Activated CD8-positive, alpha-beta memory T cell treated with anti-CD3 and anti-CD28 coated beads, Interleukin-2, amount 10 ng/mL, durations not matched to agents 7 days and 5 days (primary cell): ENCODE results near the gene MKX. TPM values are rescaled to one million over a fixed set of nuclear protein-coding genes. Genes with fewer than 3 reads are reported as not detected.

Source experiments
- ATAC-seq: fragments of 150-1000 bp; cut with Tn5 transposase; one replicate; pipeline ENCODE4 v1.10.0; 2021; ENCODE audit warnings: moderate library complexity
- CTCF ChIA-PET: fragments of 350-600 bp; sonication (Branson Sonifier 250); formaldehyde crosslinking; loops from one replicate; lab custom pipeline; 2021; ENCODE audit warnings: antibody characterized with exemption; lab: Charles Lee
- DNase-seq: peaks from one replicate; pipeline ENCODE4 v3.0.0-alpha.2; 2020
- H3K27ac Mint-ChIP-seq: one replicate; pipeline ENCODE4 v1.8.0; 2021; ENCODE audit warnings: mild to moderate bottlenecking, mixed read lengths
- H3K27me3 Mint-ChIP-seq: one replicate; pipeline ENCODE4 v1.8.0; 2021; ENCODE audit warnings: mixed read lengths
- H3K36me3 Mint-ChIP-seq: one replicate; pipeline ENCODE4 v1.8.0; 2021; ENCODE audit warnings: mild to moderate bottlenecking, mixed read lengths
- H3K4me1 Mint-ChIP-seq: one replicate; pipeline ENCODE4 v1.8.0; 2021; ENCODE audit warnings: mixed read lengths
- H3K4me3 Mint-ChIP-seq: one replicate; pipeline ENCODE4 v1.8.0; 2021; ENCODE audit warnings: mild to moderate bottlenecking, moderate library complexity, mixed read lengths
- H3K9me3 Mint-ChIP-seq: one replicate; pipeline ENCODE4 v1.8.0; 2022; ENCODE audit warnings: low read depth, mixed read lengths
- total RNA-seq, 2 experiments: library from RNA; stranded (reverse); gene quantifications; one replicate each; pipeline ENCODE4 v1.2.3, GENCODE V29; 2021

MKX gene
- total RNA-seq, 2 experiments from 2014 or later: not detected

DNA sequence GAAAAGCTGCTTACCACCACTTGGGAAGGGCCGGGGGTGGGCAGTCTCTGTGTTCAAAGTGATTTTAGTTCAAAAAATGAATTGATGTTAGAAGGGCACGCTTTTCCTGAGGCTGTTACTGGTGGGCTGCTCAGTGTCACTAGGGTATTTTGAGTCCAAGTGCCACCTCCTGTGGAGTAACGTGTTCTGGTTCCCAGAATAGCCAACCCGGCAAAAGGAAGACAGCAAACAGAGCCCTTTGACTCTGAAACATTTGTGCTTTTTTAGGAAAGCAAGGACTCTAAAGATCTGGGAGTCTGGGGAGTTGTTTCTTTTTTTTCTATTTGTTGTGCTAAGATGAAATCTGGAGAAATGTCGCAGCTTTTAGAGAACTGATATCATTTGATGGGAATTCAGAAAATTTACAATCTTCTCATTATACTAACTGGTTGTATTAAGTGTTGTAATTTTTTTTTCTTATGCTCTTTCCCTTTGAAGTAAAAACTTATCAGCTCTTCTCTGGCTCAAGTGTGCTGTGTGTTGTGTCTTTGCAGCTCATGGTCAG is 66.2 kb downstream of the MKX start:
- no peaks in the 10 kb centered on the region for H3K4me1 Mint-ChIP-seq
- no peak overlapping the region for H3K4me3 Mint-ChIP-seq
- ATAC-seq (no peak), DNase-seq (no peak)
- peaks cover 4% of the 10 kb centered on the region for H3K27me3 Mint-ChIP-seq
- H3K9me3 Mint-ChIP-seq: no peaks in the 10 kb centered on the region
- H3K36me3 Mint-ChIP-seq: no peaks in the 10 kb centered on the region
- CTCF ChIA-PET: no interaction called here
- no peak overlapping the region for H3K27ac Mint-ChIP-seq

DNA sequence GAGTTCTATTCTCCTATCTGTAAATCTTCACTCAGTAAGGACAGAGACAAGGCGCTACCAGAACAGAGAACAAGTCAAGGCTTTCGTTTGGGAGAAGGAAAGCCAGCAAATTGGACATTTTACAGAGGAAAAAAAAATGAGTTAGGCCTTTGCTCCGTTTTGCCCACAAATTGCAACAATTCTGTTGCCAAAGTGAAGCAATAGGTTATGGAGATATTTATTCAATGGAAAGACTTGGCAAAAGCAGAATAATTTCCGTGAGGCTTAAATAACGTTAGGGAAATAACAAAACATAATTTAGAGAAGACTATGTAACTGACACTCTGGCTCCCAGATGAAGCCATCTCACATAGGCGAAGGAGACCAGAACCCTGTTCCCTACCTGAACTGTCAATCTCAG is 67.5 kb downstream of the MKX start:
- DNase-seq (no peak), ATAC-seq (no peak)
- Mint-ChIP-seq H3K4me1 (no peaks in the 10 kb centered on the region), H3K27me3 (peaks cover 4% of the 10 kb centered on the region), H3K4me3 (no peak overlapping the region), H3K9me3 (no peaks in the 10 kb centered on the region), H3K27ac (no peak overlapping the region), H3K36me3 (no peaks in the 10 kb centered on the region)
- CTCF ChIA-PET: no interaction called here

DNA sequence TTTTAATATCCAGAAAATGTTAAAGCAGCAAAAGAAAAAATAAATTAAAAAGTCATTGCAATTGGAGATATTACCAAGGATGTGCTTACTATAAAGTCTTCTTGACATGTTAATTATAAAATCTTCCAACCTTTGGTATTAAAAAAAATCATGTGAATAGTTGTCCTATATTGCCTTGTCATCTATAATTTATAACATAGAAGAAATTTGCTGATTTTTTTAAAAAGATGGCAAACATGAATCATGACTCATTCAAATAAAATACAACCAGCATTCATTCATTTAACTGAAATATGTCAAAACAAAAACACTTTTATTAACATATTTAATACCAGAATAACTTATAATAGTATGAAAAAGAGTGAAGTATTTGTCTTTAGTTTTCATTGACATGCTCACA is 72.6 kb downstream of the MKX start:
- Mint-ChIP-seq H3K27ac (no peak overlapping the region), H3K4me3 (no peak overlapping the region), H3K4me1 (no peaks in the 10 kb centered on the region), H3K9me3 (no peaks in the 10 kb centered on the region), H3K27me3 (peaks cover 3% of the 10 kb centered on the region), H3K36me3 (no peaks in the 10 kb centered on the region)
- DNase-seq: no peak
- CTCF ChIA-PET: no interaction called here
- no peak for ATAC-seq

GRCh38 chr10:27671821-27672220 is 73.8 kb downstream of the MKX start:
- no peak for ATAC-seq
- no peak overlapping the region for H3K27ac Mint-ChIP-seq
- no peaks in the 10 kb centered on the region for H3K36me3 Mint-ChIP-seq
- peaks cover 3% of the 10 kb centered on the region for H3K27me3 Mint-ChIP-seq
- DNase-seq: no peak
- no peaks in the 10 kb centered on the region for H3K9me3 Mint-ChIP-seq
- no peak overlapping the region for H3K4me3 Mint-ChIP-seq
- H3K4me1 Mint-ChIP-seq: no peaks in the 10 kb centered on the region
- CTCF ChIA-PET: no interaction called here

- peaks cover 36% of the 10 kb centered on the region for H3K27me3 Mint-ChIP-seq
- H3K36me3 Mint-ChIP-seq: no peaks in the 10 kb centered on the region
- DNase-seq (no peak), ATAC-seq (no peak)
- no peaks in the 10 kb centered on the region for H3K9me3 Mint-ChIP-seq
- H3K4me3 Mint-ChIP-seq: no peak overlapping the region
- H3K4me1 Mint-ChIP-seq: no peaks in the 10 kb centered on the region
- H3K27ac Mint-ChIP-seq: no peak overlapping the region
- CTCF ChIA-PET: no interaction called here
Observed at GRCh38 chr10:27664461-27664860, 81.2 kb downstream of the MKX start.

DNA sequence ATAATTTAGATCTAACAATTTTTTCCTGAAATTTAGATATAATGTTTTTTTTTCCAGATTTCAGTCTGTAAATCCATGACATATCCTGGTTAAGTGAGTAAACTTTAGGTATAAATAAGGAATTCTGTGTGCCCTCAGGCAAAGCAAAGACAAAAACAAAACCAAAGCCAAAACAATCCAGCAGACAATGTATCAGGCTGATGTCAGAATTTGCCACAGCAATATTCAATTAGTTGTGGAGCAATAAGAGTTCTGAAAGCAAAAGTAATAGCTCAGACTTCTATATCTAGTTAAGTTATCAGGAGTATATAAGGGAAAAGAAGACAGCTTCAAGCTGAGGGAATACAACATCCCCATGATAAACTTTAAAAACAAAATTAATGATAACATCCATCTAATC is 82.0 kb downstream of the MKX start:
- no peak overlapping the region for H3K27ac Mint-ChIP-seq
- no peaks in the 10 kb centered on the region for H3K36me3 Mint-ChIP-seq
- DNase-seq: no peak
- ATAC-seq: no peak
- CTCF ChIA-PET: no interaction called here
- H3K27me3 Mint-ChIP-seq: peaks cover 36% of the 10 kb centered on the region
- no peaks in the 10 kb centered on the region for H3K4me1 Mint-ChIP-seq
- no peak overlapping the region for H3K4me3 Mint-ChIP-seq
- no peaks in the 10 kb centered on the region for H3K9me3 Mint-ChIP-seq

DNA sequence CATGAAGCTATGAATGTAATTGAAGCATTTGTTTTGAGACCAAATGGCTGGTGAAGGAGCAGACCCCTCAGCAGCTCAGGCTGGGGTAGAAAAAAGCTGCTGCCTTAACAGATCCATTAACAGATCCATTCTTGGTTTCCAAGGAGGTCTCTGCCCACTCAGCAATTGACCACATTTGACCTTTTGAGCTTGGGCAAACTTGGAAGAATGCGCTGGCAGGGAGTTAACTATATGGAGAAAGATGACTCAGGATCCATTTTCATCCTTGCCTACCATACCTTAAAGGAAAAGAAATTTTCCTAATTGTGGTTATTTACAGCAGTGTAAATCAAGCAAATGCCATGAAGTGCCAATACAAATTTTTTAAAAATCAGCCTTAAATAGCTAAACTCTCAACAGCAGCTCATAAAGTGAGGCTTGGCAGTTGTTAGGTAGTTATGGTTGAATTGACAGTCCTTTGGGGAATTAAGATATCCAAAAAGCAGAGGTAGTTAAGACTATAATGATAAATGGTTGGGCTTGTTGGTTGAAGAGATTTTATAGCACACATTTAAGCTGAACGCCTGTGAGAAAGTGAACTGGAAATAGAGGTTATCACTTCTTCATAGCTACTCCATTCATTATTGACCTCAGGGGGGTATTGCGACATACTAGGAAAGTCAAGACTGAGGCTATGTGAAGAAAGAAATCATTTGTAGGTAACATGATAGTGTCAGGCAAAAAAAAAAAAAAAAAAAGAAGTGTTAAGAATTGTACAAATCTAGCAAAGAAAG is 83.9 kb downstream of the MKX start:
- H3K36me3 Mint-ChIP-seq: no peaks in the 10 kb centered on the region
- no peak overlapping the region for H3K4me3 Mint-ChIP-seq
- no peak for DNase-seq
- H3K9me3 Mint-ChIP-seq: no peaks in the 10 kb centered on the region
- H3K4me1 Mint-ChIP-seq: no peaks in the 10 kb centered on the region
- H3K27ac Mint-ChIP-seq: no peak overlapping the region
- CTCF ChIA-PET: no interaction called here
- H3K27me3 Mint-ChIP-seq: peaks cover 41% of the 10 kb centered on the region
- no peak for ATAC-seq

DNA sequence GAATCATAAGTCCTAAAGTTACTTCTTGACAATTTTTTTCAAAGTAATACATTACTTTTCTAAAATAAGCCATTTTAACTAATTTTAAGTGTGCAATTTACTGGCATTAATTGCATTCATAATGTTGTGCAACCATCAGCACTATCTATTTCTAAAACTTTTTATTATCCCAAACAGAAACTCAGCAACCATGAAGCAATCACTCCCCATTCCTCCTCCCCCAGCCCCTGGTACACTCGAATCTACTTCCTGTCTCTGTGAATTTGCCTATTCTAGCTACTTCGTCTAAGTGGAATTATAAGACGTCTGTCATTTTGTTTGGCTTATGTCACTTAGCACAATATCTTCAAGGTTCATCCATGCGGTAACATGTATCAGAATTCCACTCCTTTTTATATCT is 84.9 kb downstream of the MKX start:
- no peak overlapping the region for H3K4me3 Mint-ChIP-seq
- H3K36me3 Mint-ChIP-seq: no peaks in the 10 kb centered on the region
- peaks cover 2% of the 10 kb centered on the region for H3K4me1 Mint-ChIP-seq
- peaks cover 41% of the 10 kb centered on the region for H3K27me3 Mint-ChIP-seq
- DNase-seq (no peak), ATAC-seq (no peak)
- no peak overlapping the region for H3K27ac Mint-ChIP-seq
- no peaks in the 10 kb centered on the region for H3K9me3 Mint-ChIP-seq
- CTCF ChIA-PET: interaction anchor here (0.5 kb wide), 1 partner anchor 274 kb away, joined by 3 read pairs; no protein-coding TSS in a partner anchor

GRCh38 chr10:27660268-27660667 is 85.4 kb downstream of the MKX start:
- CTCF ChIA-PET: interaction anchor here (0.5 kb wide), 1 partner anchor 273 kb away, joined by 3 read pairs; no protein-coding TSS in a partner anchor
- Mint-ChIP-seq H3K4me1 (peaks cover 2% of the 10 kb centered on the region), H3K27ac (no peak overlapping the region), H3K9me3 (no peaks in the 10 kb centered on the region), H3K4me3 (no peak overlapping the region), H3K27me3 (peaks cover 38% of the 10 kb centered on the region), H3K36me3 (no peaks in the 10 kb centered on the region)
- no peak for DNase-seq
- no peak for ATAC-seq

DNA sequence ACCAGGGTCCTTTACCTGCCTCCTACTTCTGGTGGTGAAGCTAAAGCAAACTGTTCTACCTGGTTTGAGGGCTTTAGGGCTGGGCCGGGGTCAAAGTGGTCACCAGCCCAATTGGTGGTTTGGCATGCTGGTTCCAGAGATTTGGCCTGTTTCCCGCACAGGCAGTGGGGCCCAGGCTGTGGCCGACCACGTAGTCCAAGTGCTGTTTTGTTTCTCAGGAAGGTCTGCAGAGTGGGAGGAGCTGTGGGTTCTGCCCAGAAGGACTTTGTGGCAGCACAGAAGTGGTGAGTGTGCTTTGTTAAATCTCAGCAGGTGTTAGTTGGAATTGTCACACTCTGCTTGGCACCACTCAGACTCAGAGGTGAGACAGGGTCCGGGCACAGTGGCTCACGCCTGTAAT is 85.8 kb downstream of the MKX start:
- no peak for ATAC-seq
- Mint-ChIP-seq H3K27ac (no peak overlapping the region), H3K4me1 (peaks cover 2% of the 10 kb centered on the region), H3K27me3 (peaks cover 37% of the 10 kb centered on the region), H3K36me3 (no peaks in the 10 kb centered on the region), H3K9me3 (no peaks in the 10 kb centered on the region), H3K4me3 (no peak overlapping the region)
- no peak for DNase-seq
- CTCF ChIA-PET: no interaction called here

DNA sequence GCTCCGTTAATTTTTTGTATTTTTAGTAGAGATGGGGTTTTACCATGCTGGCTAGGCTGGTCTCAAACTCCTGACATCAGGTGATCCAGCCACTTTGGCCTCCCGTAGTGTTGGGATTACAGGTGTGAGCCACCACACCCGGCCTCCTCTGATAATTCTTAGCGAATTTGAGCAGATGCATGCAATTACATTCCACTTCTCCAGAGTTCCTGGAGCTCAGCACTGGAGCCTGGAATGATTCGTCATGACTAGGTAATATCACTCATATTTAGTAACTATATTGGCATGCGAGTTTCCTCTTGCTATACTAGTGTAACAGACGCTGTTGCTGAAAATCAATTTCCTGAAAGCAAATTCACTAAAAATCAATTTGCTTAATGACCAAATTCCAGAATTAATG is 86.8 kb downstream of the MKX start:
- CTCF ChIA-PET: interaction anchor here (1.2 kb wide), 3 partner anchors 97 to 217 kb away, joined by 3 read pairs; no protein-coding TSS in a partner anchor
- Mint-ChIP-seq H3K4me3 (no peak overlapping the region), H3K4me1 (peaks cover 2% of the 10 kb centered on the region), H3K36me3 (no peaks in the 10 kb centered on the region), H3K9me3 (no peaks in the 10 kb centered on the region), H3K27ac (no peak overlapping the region), H3K27me3 (peaks cover 30% of the 10 kb centered on the region)
- DNase-seq (no peak), ATAC-seq (no peak)

GRCh38 chr10:27655296-27655695 is 90.3 kb downstream of the MKX start:
- Mint-ChIP-seq H3K4me1 (peaks cover 2% of the 10 kb centered on the region), H3K9me3 (no peaks in the 10 kb centered on the region), H3K36me3 (no peaks in the 10 kb centered on the region), H3K27me3 (peaks cover 8% of the 10 kb centered on the region), H3K4me3 (no peak overlapping the region), H3K27ac (no peak overlapping the region)
- no peak for ATAC-seq
- CTCF ChIA-PET: interaction anchor here (0.8 to 2.1 kb wide), 4 partner anchors 12 to 97 kb away, joined by 3 to 10 read pairs (median 6); no protein-coding TSS in a partner anchor
- DNase-seq: no peak

GRCh38 chr10:27654284-27654683 is 91.3 kb downstream of the MKX start:
- Mint-ChIP-seq H3K36me3 (no peaks in the 10 kb centered on the region), H3K27ac (no peak overlapping the region), H3K27me3 (peaks cover 5% of the 10 kb centered on the region), H3K9me3 (no peaks in the 10 kb centered on the region), H3K4me1 (peaks cover 2% of the 10 kb centered on the region), H3K4me3 (no peak overlapping the region)
- DNase-seq: no peak
- ATAC-seq: no peak
- CTCF ChIA-PET: no interaction called here

DNA sequence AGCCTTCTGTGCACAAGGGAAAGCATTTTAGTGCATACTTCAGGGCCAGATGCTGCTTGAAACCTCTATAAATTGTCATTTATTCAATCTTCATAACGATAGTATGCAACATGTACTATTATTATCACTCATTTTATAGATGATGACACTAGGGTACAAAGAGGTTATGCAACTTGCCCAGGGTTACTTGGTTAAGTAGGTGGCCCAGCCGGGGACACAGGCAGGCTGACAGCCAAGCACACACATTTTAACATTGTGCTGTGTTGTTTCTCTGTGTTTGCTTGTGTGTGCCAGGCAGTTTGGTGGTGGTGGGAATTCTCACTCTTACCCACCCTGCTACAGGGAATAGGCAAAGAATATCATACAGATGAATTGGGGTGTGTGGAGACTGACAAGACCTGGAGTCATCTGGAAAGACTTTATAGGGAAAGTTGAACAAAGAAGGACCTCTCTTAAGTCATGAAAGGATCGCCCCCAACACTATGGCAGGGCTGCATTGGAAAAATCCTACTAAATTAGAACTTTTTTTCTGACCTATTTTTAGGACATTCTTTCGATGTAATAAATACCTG is 98.9 kb downstream of the MKX start:
- Mint-ChIP-seq H3K36me3 (no peaks in the 10 kb centered on the region), H3K9me3 (no peaks in the 10 kb centered on the region), H3K27ac (no peak overlapping the region), H3K4me3 (no peak overlapping the region), H3K4me1 (no peaks in the 10 kb centered on the region), H3K27me3 (peaks cover 10% of the 10 kb centered on the region)
- no peak for DNase-seq
- ATAC-seq: no peak
- CTCF ChIA-PET: no interaction called here
